Keratinocyte (primary cell): ENCODE results near the gene N4BP2L1. TPM values are rescaled to one million over a fixed set of nuclear protein-coding genes. Genes with fewer than 3 reads are reported as not detected.

Source experiments
- DNase-seq: peaks from one replicate; pipeline ENCODE4 v3.0.0-alpha.2; 2011; ENCODE audit warnings: low read depth, missing footprints, low spot score
- FAIRE-seq: peaks from 2 replicates; lab custom pipeline; 2011; peaks lifted over from hg19 to GRCh38; lab: Jason Lieb, UNC
- H2AFZ ChIP-seq: 2 replicates; pipeline ENCODE4 v1.6.0; 2012; ENCODE audit warnings: low read length, control low read depth, inconsistent platforms; ENCODE audit not compliant: control insufficient read depth
- H3K27ac ChIP-seq: 2 replicates; pipeline ENCODE4 v1.5.1; 2011; ENCODE audit warnings: low read length; ENCODE audit not compliant: control insufficient read depth, insufficient read depth
- H3K27me3 ChIP-seq: 3 replicates; pipeline ENCODE4 v1.6.0; 2011; ENCODE audit warnings: low read length; ENCODE audit not compliant: control insufficient read depth, insufficient read depth; ENCODE audit errors: extremely low read depth
- H3K36me3 ChIP-seq, 2 experiments: 2 replicates in 1 of 2; 3 replicates in 1 of 2; pipeline ENCODE4 v1.5.1; 2011; ENCODE audit warnings: low read length in 2 of 2, mild to moderate bottlenecking in 1 of 2; ENCODE audit not compliant: control insufficient read depth in 2 of 2, insufficient read depth in 2 of 2; ENCODE audit errors: extremely low read depth in 1 of 2
- H3K4me1 ChIP-seq: 3 replicates; pipeline ENCODE4 v1.5.1; 2011; ENCODE audit warnings: low read length; ENCODE audit not compliant: control insufficient read depth, insufficient read depth; ENCODE audit errors: extremely low read depth
- H3K4me2 ChIP-seq: 3 replicates; pipeline ENCODE4 v1.6.0; 2011; ENCODE audit warnings: low read depth, low read length; ENCODE audit not compliant: control insufficient read depth, insufficient read depth; ENCODE audit errors: extremely low read depth
- H3K4me3 ChIP-seq, 3 experiments: fragments of 200-600 bp in 1 of 3; sonication (generic) in 1 of 3; 2 replicates in 2 of 3; 3 replicates in 1 of 3; pipeline ENCODE4 v1.5.1; 2011 to 2016; ENCODE audit warnings: low read length in 3 of 3, mild to moderate bottlenecking in 3 of 3, control low read depth in 2 of 3, inconsistent platforms in 1 of 3, low read depth in 1 of 3, mixed read lengths in 1 of 3, mixed run types in 1 of 3, moderate library complexity in 1 of 3; ENCODE audit not compliant: control insufficient read depth in 2 of 3, insufficient read depth in 2 of 3; ENCODE audit errors: extremely low read depth in 1 of 3
- H3K79me2 ChIP-seq: 2 replicates; pipeline ENCODE4 v1.6.0; 2012; ENCODE audit warnings: low read length; ENCODE audit not compliant: control insufficient read depth, insufficient read depth
- H3K9ac ChIP-seq: 3 replicates; pipeline ENCODE4 v1.6.0; 2011; ENCODE audit warnings: low read length; ENCODE audit not compliant: control insufficient read depth, insufficient read depth; ENCODE audit errors: extremely low read depth
- H3K9me1 ChIP-seq: 3 replicates; pipeline ENCODE4 v1.6.0; 2011; ENCODE audit warnings: low read length; ENCODE audit not compliant: control insufficient read depth, insufficient read depth; ENCODE audit errors: extremely low read depth
- H3K9me3 ChIP-seq: 2 replicates; pipeline ENCODE4 v1.5.1; 2012; ENCODE audit warnings: low read depth, low read length; ENCODE audit not compliant: control insufficient read depth
- H4K20me1 ChIP-seq: 3 replicates; pipeline ENCODE4 v1.6.0; 2011; ENCODE audit warnings: low read length; ENCODE audit not compliant: control insufficient read depth, insufficient read depth; ENCODE audit errors: extremely low read depth
- EZH2 ChIP-seq: IDR thresholded peaks from one replicate; pipeline ENCODE4 v1.6.1; 2012; ENCODE audit warnings: inconsistent platforms, mild to moderate bottlenecking, low read length, moderate library complexity
- dilution Hi-C: fragments of 300-500 bp; cut with MboI; formaldehyde crosslinking; loops from one replicate; pipeline ENCODE4 v1.7.0; 2020; ENCODE audit warnings: low sequenced_read_pairs; ENCODE audit not compliant: extremely low pct_ligation_motif_present
- polyA plus RNA-seq, 5 experiments: library from polyadenylated mRNA; depleted of rRNA in 3 of 5; stranded (reverse) in 3 of 5; stranded (forward) in 1 of 5; unstranded in 1 of 5; fragments of >200 nt; gene quantifications; 1 replicate in 1 of 5; 2 replicates in 3 of 5; 3 replicates in 1 of 5; pipeline versions ENCODE4 v1.2.1 to v1.2.3, GENCODE V29; 2011 to 2012; ENCODE audit warnings: missing spikeins in 2 of 5, low read depth in 1 of 5, low replicate concordance in 1 of 5
- TF ChIP-seq, protein P1 (sequence below), 3 experiments: IDR thresholded peaks in 1 of 3; conservative IDR thresholded peaks in 1 of 3; optimal IDR thresholded peaks in 1 of 3; 2 replicates in 2 of 3; 3 replicates in 1 of 3; pipeline versions ENCODE3 to v1.5.1; 2011; ENCODE audit warnings: low read length in 3 of 3, mild to moderate bottlenecking in 3 of 3, moderate library complexity in 2 of 3, control low read depth in 1 of 3, inconsistent platforms in 1 of 3; ENCODE audit not compliant: insufficient read depth in 2 of 3; ENCODE audit errors: extremely low read depth in 1 of 3

N4BP2L1 gene
- polyA plus RNA-seq, 1 donor (not counting 4 experiments of a cell fraction or from before 2014, with no cell fraction given), result 1.3 TPM

DNA sequence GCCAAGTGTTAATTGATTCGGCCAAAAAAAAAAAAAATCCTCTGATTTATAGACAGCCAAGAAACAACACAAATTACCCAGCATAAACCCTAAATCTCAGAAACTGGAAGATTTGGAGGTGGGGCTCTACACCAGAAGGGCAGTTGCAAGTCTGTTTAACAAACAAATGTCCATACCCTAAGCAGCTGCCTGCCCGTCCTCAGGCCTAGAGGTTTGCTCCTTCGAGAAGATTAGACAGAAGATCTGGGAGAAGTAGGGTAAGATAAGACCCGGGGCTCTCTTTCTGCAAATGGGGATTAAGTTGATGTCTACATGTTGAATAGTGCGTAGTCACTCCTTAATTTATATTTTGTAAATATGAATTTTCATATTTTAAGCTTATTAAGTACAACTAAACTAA, 3.4 kb upstream of the N4BP2L1 start:
- H2AFZ ChIP-seq, result no peak overlapping the region
- dilution Hi-C loops, result no loop called here
- DNase-seq (no peak), FAIRE-seq (no peak)
- no peaks in the 10 kb centered on the region for H3K79me2 ChIP-seq
- peaks cover 23% of the 10 kb centered on the region for H3K4me1 ChIP-seq
- H3K4me3 ChIP-seq, result no peak overlapping the region
- no peak overlapping the region for H3K27ac ChIP-seq
- H3K27me3 ChIP-seq, result no peaks in the 10 kb centered on the region
- no peaks in the 10 kb centered on the region for H3K9me3 ChIP-seq
- H4K20me1 ChIP-seq, result no peaks in the 10 kb centered on the region
- no peak overlapping the region for H3K4me2 ChIP-seq
- no peaks in the 10 kb centered on the region for H3K9me1 ChIP-seq
- peaks cover 0 to 5% of the 10 kb centered on the region in 2 experiments for H3K36me3 ChIP-seq
- TF ChIP-seq EZH2, result no peak
- TF ChIP-seq, protein P1, sequence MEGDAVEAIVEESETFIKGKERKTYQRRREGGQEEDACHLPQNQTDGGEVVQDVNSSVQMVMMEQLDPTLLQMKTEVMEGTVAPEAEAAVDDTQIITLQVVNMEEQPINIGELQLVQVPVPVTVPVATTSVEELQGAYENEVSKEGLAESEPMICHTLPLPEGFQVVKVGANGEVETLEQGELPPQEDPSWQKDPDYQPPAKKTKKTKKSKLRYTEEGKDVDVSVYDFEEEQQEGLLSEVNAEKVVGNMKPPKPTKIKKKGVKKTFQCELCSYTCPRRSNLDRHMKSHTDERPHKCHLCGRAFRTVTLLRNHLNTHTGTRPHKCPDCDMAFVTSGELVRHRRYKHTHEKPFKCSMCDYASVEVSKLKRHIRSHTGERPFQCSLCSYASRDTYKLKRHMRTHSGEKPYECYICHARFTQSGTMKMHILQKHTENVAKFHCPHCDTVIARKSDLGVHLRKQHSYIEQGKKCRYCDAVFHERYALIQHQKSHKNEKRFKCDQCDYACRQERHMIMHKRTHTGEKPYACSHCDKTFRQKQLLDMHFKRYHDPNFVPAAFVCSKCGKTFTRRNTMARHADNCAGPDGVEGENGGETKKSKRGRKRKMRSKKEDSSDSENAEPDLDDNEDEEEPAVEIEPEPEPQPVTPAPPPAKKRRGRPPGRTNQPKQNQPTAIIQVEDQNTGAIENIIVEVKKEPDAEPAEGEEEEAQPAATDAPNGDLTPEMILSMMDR (optimal IDR thresholded peaks at IDR 0.05 in 1 of 3, IDR thresholded peaks at IDR 0.05 in 1 of 3, conservative IDR thresholded peaks at IDR 0.05 in 1 of 3; ENCODE audit: extremely low read depth in 1 of 3, insufficient read depth in 2 of 3, low read length in 3 of 3), result no peak
- no peak overlapping the region for H3K9ac ChIP-seq

DNA sequence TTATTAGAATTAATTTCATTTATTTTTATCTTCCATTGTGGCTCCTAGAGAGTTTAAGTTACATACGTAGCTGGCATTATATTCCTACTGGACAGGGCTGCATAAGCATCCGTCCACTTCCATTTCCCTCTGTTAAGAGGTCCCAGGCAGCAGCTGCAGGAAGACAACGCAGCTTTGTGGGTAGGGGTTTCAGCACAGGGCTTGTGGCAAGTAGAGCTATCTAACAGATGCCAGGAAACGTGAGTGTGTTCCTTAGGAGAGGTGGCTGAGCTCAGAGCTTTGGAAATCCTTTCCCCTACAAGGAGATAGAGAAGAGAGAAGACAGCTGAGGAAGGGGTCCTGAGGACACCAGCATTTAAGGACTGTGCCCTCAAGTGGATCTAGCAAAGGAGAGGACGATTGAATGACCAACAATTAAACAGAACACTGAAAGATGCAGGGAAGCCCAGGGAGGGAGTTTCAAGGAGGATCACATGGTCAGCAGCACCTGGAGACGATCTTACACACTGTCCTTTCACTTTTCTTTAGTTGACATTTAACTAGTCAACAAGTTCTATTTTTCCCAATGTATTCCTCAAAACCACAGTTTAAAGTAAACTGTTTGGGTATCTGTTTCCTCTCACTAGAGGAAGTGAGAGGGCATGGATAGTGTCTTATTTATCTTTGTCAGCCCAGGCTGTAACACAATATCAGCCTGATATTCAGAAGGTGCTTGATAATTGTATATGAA, 2.3 kb upstream of the N4BP2L1 start:
- H3K4me2 ChIP-seq, result no peak overlapping the region
- DNase-seq (no peak), FAIRE-seq (no peak)
- TF ChIP-seq EZH2, result no peak
- TF ChIP-seq, protein P1 (optimal IDR thresholded peaks at IDR 0.05 in 1 of 3, IDR thresholded peaks at IDR 0.05 in 1 of 3, conservative IDR thresholded peaks at IDR 0.05 in 1 of 3; ENCODE audit: extremely low read depth in 1 of 3, insufficient read depth in 2 of 3, low read length in 3 of 3), result no peak
- H3K9me3 ChIP-seq, result no peaks in the 10 kb centered on the region
- no peak overlapping the region for H3K27ac ChIP-seq
- no peak overlapping the region for H2AFZ ChIP-seq
- H3K4me1 ChIP-seq, result peaks cover 25% of the 10 kb centered on the region
- no peak overlapping the region for H3K9ac ChIP-seq
- peaks cover 0 to 7% of the 10 kb centered on the region in 2 experiments for H3K36me3 ChIP-seq
- H3K79me2 ChIP-seq, result no peaks in the 10 kb centered on the region
- H3K27me3 ChIP-seq, result no peaks in the 10 kb centered on the region
- no peaks in the 10 kb centered on the region for H3K9me1 ChIP-seq
- H4K20me1 ChIP-seq, result no peaks in the 10 kb centered on the region
- dilution Hi-C loops, result no loop called here
- H3K4me3 ChIP-seq, result no peak overlapping the region
